Bronchial epithelial cell (primary cell): ENCODE results near the gene SLC2A4RG. TPM values are rescaled to one million over a fixed set of nuclear protein-coding genes. Genes with fewer than 3 reads are reported as not detected.

Source experiments
- DNase-seq: peaks from one replicate; pipeline ENCODE4 v3.0.0-alpha.2; 2010; ENCODE audit warnings: low read depth
- FAIRE-seq: peaks from 2 replicates; lab custom pipeline; 2011; peaks lifted over from hg19 to GRCh38; lab: Jason Lieb, UNC
- H3K27me3 ChIP-seq: 2 replicates; pipeline ENCODE4 v1.5.1; 2011; ENCODE audit warnings: low read length; ENCODE audit not compliant: control insufficient read depth, insufficient read depth
- H3K36me3 ChIP-seq: 2 replicates; pipeline ENCODE4 v1.5.1; 2011; ENCODE audit warnings: low read length; ENCODE audit not compliant: control insufficient read depth, insufficient read depth
- H3K4me3 ChIP-seq: 2 replicates; pipeline ENCODE4 v1.5.1; 2011; ENCODE audit warnings: mild to moderate bottlenecking, low read depth, low read length, control low read depth
- CTCF ChIP-seq: IDR thresholded peaks from 2 replicates; pipeline ENCODE4 v1.5.1; 2011; ENCODE audit warnings: mild to moderate bottlenecking, moderate library complexity, low read length, control low read depth, inconsistent platforms; ENCODE audit not compliant: insufficient read depth, severe bottlenecking
- total RNA-seq: library from RNA; depleted of rRNA; stranded (reverse); fragments of >200 nt; gene quantifications from 2 replicates; pipeline ENCODE4 v1.2.1, GENCODE V29; 2014

The SLC2A4RG gene
- total RNA-seq, 1 donor from 2014 or later: 14.0 TPM

GRCh38 chr20:63754008-63754407, 14.4 kb downstream of the SLC2A4RG start:
- H3K27me3 ChIP-seq: no peaks in the 10 kb centered on the region
- no peak overlapping the region for H3K4me3 ChIP-seq
- FAIRE-seq: no peak

GRCh38 chr20:63755933-63756647, 16.5 kb downstream of the SLC2A4RG start:
- no peak for DNase-seq
- Histone ChIP-seq H3K36me3 (no peaks in the 10 kb centered on the region), H3K27me3 (no peaks in the 10 kb centered on the region), H3K4me3 (no peak overlapping the region)
- no peak for TF ChIP-seq CTCF
- FAIRE-seq: no peak

More at GRCh38 chr20:63754008-63754407, 14.4 kb downstream of the SLC2A4RG start:
- H3K36me3 ChIP-seq: no peaks in the 10 kb centered on the region
- no peak for DNase-seq
- TF ChIP-seq CTCF: no peak

GRCh38 chr20:63756648-63756991, 17.0 kb downstream of the SLC2A4RG start:
- TF ChIP-seq CTCF: no peak
- no peaks in the 10 kb centered on the region for H3K36me3 ChIP-seq
- no peak overlapping the region for H3K4me3 ChIP-seq
- peak; percentile 43 for FAIRE-seq
- DNase-seq: no peak
- no peaks in the 10 kb centered on the region for H3K27me3 ChIP-seq

GRCh38 chr20:63758152-63758551, 18.6 kb downstream of the SLC2A4RG start:
- H3K27me3 ChIP-seq: no peaks in the 10 kb centered on the region
- FAIRE-seq: no peak
- no peaks in the 10 kb centered on the region for H3K36me3 ChIP-seq
- H3K4me3 ChIP-seq: no peak overlapping the region
- DNase-seq: no peak
- no peak for TF ChIP-seq CTCF

GRCh38 chr20:63759377-63759901, 19.9 kb downstream of the SLC2A4RG start:
- Histone ChIP-seq H3K36me3 (no peaks in the 10 kb centered on the region), H3K27me3 (no peaks in the 10 kb centered on the region), H3K4me3 (no peak overlapping the region)
- FAIRE-seq (no peak), DNase-seq (no peak)
- no peak for TF ChIP-seq CTCF
